Pons (tissue), 1 donor: ENCODE results near the gene SMURF1.

ENCODE experiments used
- DNase-seq: peaks from one replicate; pipeline ENCODE4 v3.0.0-alpha.2; 2016; ENCODE audit warnings: low spot score

Gene SMURF1

GRCh38 chr7:99005776-99006175 is 138.1 kb downstream of the SMURF1 start:
- DNase-seq, result no peak

GRCh38 chr7:99004781-99005500 is 139.0 kb downstream of the SMURF1 start:
- DNase-seq, result no peak

- DNase-seq, result no peak
Measured at GRCh38 chr7:99004216-99004615, 139.7 kb downstream of the SMURF1 start.

- DNase-seq, result no peak
Measured at GRCh38 chr7:99003419-99003818, 140.5 kb downstream of the SMURF1 start.

GRCh38 chr7:99002827-99003212 is 141.1 kb downstream of the SMURF1 start:
- no peak for DNase-seq

- no peak for DNase-seq
Measured at GRCh38 chr7:99002148-99002826, 141.6 kb downstream of the SMURF1 start.

GRCh38 chr7:99001482-99002147 is 142.3 kb downstream of the SMURF1 start:
- DNase-seq, result no peak

GRCh38 chr7:99000904-99001465 is 142.9 kb downstream of the SMURF1 start:
- DNase-seq, result no peak

GRCh38 chr7:99000196-99000903 is 143.6 kb downstream of the SMURF1 start:
- no peak for DNase-seq

- no peak for DNase-seq
Measured at GRCh38 chr7:98998821-98999725, 144.8 kb downstream of the SMURF1 start.

- DNase-seq, result no peak
Measured at GRCh38 chr7:98997846-98998245, 146.1 kb downstream of the SMURF1 start.

- no peak for DNase-seq
Measured at GRCh38 chr7:98996150-98996552, 147.8 kb downstream of the SMURF1 start.

GRCh38 chr7:98995523-98996149 is 148.3 kb downstream of the SMURF1 start:
- no peak for DNase-seq

- DNase-seq, result no peak
Measured at GRCh38 chr7:98995111-98995510, 148.8 kb downstream of the SMURF1 start.

GRCh38 chr7:98994046-98994944 is 149.6 kb downstream of the SMURF1 start:
- DNase-seq, result no peak

GRCh38 chr7:98993024-98993897 is 150.6 kb downstream of the SMURF1 start:
- no peak for DNase-seq

GRCh38 chr7:98992076-98992475 is 151.8 kb downstream of the SMURF1 start:
- DNase-seq, result no peak

- no peak for DNase-seq
Measured at GRCh38 chr7:98991141-98991540, 152.8 kb downstream of the SMURF1 start.

GRCh38 chr7:98990356-98990755 is 153.6 kb downstream of the SMURF1 start:
- no peak for DNase-seq
